ENCODE data around the gene PHF21B. TPM values are rescaled to one million over a fixed set of nuclear protein-coding genes. Genes with fewer than 3 reads are reported as not detected.

The PHF21B gene
- total RNA-seq, 4 donors from 2014 or later: 0.17 to 0.62 TPM; not detected in 2

DNA sequence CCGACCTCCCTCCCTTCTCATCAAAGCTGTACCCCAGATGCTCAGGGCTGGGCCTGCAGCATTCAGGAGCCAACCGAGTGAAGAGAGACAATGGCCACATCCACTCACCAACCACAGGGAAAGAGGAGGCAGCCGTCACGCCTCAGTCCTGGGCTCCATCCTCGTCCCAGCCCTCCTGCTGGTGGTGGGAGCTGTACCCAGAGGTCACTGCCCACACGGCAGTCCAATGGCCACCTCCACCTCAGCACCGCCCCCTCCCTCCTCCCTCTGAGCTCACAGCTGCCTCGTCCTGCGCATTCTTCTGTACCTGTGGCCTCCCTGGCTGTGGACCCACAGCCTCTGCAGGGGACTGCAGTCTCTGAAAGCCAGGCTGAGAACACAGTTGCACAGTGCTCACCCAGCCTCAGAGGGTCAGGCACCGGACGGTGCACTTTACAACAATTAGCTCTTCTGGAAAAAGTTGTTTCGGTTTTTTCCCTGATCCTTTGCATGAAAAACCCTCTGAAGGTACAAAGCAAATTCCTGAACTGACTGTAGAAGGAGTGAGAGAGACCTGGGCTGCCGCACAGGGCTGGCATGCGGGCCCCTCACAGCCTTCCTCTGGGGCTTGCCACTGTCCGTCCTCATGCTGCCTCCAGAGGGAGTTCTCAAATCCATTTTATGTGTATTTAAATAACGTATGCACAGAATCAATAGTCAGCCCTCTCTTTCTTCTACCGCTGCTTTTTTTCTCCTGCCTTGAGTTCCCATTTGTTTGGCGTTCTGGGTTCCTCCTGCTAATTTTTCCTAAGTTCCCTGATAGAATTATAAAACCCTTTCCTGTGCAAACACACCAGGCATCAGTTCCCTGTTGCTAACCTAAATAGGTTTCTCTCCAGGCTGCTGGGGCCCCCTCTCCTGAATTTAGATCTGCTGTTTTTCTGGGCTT lies 52.7 kb downstream of the PHF21B start:
- intact Hi-C loops (cut with DNase I; ENCODE audit: low total_unique reads): no loop called here
- no peak overlapping the region for H3K4me3 ChIP-seq (ENCODE audit: low read depth, poor library complexity, severe bottlenecking)
- DNase-seq (ENCODE audit: low spot score in 2 of 2): no peak
- no peak for TF ChIP-seq POLR2A (IDR thresholded peaks at IDR 0.05)
- TF ChIP-seq CTCF (IDR thresholded peaks at IDR 0.05): no peak
- WGBS, 2 donors: 68% methylated on average over 18 of the region's 18 CpGs

- intact Hi-C loops (cut with DNase I; ENCODE audit: low total_unique reads): no loop called here
- H3K4me3 ChIP-seq (ENCODE audit: low read depth, poor library complexity, severe bottlenecking): no peak overlapping the region
- TF ChIP-seq CTCF (IDR thresholded peaks at IDR 0.05) (no peak), POLR2A (IDR thresholded peaks at IDR 0.05) (no peak)
- WGBS, 2 donors: 74 to 78% methylated on average over 7 to 8 of the region's 8 CpGs
- DNase-seq (ENCODE audit: low spot score in 2 of 2): no peak
Observed at GRCh38 chr22:44955102-44955501, 54.7 kb downstream of the PHF21B start.

- DNase-seq (ENCODE audit: low spot score in 2 of 2): no peak
- no peak overlapping the region for H3K4me3 ChIP-seq (ENCODE audit: low read depth, poor library complexity, severe bottlenecking)
- WGBS, 2 donors: 48 to 56% methylated on average over 10 of the region's 10 CpGs
- TF ChIP-seq CTCF (IDR thresholded peaks at IDR 0.05): no peak
- no peak for TF ChIP-seq POLR2A (IDR thresholded peaks at IDR 0.05)
- intact Hi-C loops (cut with DNase I; ENCODE audit: low total_unique reads): no loop called here
Observed at GRCh38 chr22:44954149-44954548, 55.7 kb downstream of the PHF21B start.

DNA sequence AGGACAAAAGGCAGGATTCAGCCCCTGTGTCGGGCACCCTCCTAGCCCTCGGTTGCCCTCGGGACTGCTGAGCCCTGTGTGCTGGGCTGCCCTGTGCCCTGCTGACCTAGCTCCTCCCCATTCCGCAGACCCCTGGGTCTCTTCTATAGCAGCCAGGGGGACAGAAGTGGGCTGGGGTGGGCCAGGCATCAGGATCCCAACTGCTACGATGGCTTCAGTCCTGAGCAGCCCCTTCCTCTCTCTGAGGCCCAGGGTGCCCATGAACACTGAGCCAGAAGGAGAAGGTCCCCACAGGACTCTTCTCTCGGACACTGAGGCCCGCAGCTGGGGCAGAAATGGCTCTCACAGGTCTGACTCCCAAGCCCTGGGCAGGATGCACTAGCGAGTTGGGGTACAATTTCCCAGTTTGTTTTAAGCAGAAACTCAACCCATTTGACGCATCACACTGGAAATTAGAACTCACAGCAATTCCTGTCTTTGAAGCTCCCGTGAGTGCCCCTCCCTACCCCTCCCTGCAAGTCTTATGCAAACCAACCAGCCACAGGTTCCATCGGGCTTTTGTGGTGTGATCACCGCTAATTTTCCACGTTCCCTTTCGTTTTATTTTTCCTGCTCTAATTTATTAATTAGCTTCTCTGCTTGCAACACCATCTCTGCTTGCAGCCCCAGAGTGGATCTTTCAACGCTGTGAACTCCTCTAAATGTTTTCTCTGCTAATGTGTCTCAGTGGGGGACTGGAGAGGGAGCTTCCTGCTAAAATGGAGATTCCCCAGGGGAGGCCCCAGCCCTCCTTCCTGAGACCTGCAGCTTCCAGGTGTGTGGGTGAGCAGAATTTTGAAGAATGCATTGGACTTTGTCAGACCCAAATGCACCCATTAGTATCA lies 56.7 kb downstream of the PHF21B start:
- no peak for DNase-seq (ENCODE audit: low spot score in 2 of 2)
- no peak overlapping the region for H3K4me3 ChIP-seq (ENCODE audit: low read depth, poor library complexity, severe bottlenecking)
- intact Hi-C loops (cut with DNase I; ENCODE audit: low total_unique reads): no loop called here
- WGBS, 2 donors: 52 to 58% methylated on average over 15 of the region's 15 CpGs
- TF ChIP-seq CTCF (IDR thresholded peaks at IDR 0.05): no peak
- TF ChIP-seq POLR2A (IDR thresholded peaks at IDR 0.05): no peak

- no peak for DNase-seq (ENCODE audit: low spot score in 2 of 2)
- intact Hi-C loops (cut with DNase I; ENCODE audit: low total_unique reads): no loop called here
- TF ChIP-seq CTCF (IDR thresholded peaks at IDR 0.05): no peak
- TF ChIP-seq POLR2A (IDR thresholded peaks at IDR 0.05): no peak
- H3K4me3 ChIP-seq (ENCODE audit: low read depth, poor library complexity, severe bottlenecking): no peak overlapping the region
Observed at GRCh38 chr22:44951510-44951816, 58.3 kb downstream of the PHF21B start.
